Tibial nerve (tissue), 4 donors: ENCODE measurements around the gene HSD17B4.

Experiments
- CTCF ChIP-seq, 5 experiments: fragments of 200-600 bp in 3 of 5; fragments of 450-650 bp in 2 of 5; sonication (generic) in 3 of 5; IDR thresholded peaks; one replicate each; pipeline ENCODE4 v1.5.1; 2016 to 2019; ENCODE audit warnings: antibody characterized with exemption in 5 of 5, mild to moderate bottlenecking in 3 of 5, moderate library complexity in 2 of 5
- EP300 ChIP-seq, 2 donors: sonication (generic); formaldehyde crosslinking; IDR thresholded peaks; one replicate each; pipeline ENCODE4 v1.6.1; 2017; ENCODE audit warnings: antibody characterized with exemption in 2 of 2, mild to moderate bottlenecking in 1 of 2
- POLR2A ChIP-seq, 2 donors: fragments of 450-650 bp; IDR thresholded peaks; one replicate each; pipeline ENCODE4 v1.6.1; 2017; ENCODE audit warnings: antibody characterized with exemption in 2 of 2, mild to moderate bottlenecking in 2 of 2, moderate library complexity in 2 of 2

GRCh38 chr5:119522841-119523240 is 70.5 kb downstream of the HSD17B4 start:
- TF ChIP-seq CTCF (IDR thresholded peaks at IDR 0.05) (no peak), EP300 (IDR thresholded peaks at IDR 0.05) (no peak), POLR2A (IDR thresholded peaks at IDR 0.05) (no peak)
